WI38 (cell line): ENCODE measurements around the gene RERG.

Experiments
- H3K4me3 ChIP-seq: 2 replicates; pipeline ENCODE4 v1.5.1; 2011; ENCODE audit warnings: low read depth, mild to moderate bottlenecking, control low read depth, low read length
- TF ChIP-seq, protein P1 (sequence below): IDR thresholded peaks from 2 replicates; pipeline ENCODE4 v1.5.1; 2012; ENCODE audit warnings: low read depth, mild to moderate bottlenecking, control low read depth, low read length

Gene RERG

DNA sequence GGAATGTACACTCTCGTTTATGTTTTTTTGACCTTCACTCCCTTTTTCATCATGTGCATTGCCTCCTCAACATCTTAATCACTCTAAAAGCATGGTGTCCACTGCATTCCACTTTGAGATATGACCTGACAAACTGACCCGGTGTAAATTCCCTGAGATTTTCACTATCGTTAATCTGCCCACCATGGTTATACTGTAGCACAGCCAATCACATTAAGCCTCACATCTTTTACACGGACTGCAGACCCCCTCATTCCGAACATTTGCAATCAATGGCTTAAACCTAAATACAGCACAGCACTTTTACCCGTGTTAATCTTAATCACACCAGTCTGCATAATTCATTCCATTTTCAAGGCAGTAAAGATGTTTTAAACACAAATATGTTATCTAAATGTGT is 2.4 kb downstream of the RERG start:
- no peak overlapping the region for H3K4me3 ChIP-seq
- TF ChIP-seq, protein P1, sequence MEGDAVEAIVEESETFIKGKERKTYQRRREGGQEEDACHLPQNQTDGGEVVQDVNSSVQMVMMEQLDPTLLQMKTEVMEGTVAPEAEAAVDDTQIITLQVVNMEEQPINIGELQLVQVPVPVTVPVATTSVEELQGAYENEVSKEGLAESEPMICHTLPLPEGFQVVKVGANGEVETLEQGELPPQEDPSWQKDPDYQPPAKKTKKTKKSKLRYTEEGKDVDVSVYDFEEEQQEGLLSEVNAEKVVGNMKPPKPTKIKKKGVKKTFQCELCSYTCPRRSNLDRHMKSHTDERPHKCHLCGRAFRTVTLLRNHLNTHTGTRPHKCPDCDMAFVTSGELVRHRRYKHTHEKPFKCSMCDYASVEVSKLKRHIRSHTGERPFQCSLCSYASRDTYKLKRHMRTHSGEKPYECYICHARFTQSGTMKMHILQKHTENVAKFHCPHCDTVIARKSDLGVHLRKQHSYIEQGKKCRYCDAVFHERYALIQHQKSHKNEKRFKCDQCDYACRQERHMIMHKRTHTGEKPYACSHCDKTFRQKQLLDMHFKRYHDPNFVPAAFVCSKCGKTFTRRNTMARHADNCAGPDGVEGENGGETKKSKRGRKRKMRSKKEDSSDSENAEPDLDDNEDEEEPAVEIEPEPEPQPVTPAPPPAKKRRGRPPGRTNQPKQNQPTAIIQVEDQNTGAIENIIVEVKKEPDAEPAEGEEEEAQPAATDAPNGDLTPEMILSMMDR = no peak

DNA sequence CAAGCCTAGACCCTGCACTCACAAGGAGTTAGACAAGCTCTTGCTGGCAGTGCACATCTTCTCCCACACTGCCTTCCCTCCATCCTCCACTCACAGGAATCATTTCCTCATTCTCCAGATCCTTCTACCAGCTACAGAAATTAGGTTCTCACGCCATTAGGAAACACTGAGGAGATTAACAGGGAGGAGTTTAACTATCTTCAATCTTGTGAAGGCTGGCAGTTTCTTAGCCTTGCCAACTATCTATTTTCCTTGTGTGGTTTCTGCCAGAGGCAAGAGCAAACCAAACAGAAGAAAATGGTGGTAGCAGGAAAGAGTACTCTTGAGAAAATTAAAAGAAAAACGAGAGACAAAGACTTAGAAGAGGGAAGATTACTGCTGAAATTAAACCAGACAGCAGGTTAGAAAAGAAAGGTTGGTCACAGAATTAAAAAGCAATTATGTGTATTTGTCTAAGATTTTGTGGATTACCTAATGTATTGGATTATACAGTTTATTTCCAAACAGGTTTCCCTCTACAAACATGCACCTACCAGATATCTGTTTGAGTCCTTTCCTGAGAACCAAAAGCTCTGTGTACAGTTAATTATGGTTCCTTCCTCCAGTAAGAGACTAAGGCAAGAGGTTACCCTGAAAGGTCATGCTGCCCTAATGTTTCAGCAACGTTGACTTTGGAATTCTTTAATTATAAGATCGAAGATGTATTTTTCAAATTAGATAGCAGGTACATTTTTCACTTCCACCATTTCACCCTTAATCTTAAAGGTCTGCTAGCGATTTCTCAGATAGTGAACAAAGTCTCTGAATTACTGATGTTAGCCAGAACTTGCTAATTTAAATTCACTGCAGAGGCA is 5.0 kb downstream of the RERG start:
- TF ChIP-seq, protein P1 = no peak

DNA sequence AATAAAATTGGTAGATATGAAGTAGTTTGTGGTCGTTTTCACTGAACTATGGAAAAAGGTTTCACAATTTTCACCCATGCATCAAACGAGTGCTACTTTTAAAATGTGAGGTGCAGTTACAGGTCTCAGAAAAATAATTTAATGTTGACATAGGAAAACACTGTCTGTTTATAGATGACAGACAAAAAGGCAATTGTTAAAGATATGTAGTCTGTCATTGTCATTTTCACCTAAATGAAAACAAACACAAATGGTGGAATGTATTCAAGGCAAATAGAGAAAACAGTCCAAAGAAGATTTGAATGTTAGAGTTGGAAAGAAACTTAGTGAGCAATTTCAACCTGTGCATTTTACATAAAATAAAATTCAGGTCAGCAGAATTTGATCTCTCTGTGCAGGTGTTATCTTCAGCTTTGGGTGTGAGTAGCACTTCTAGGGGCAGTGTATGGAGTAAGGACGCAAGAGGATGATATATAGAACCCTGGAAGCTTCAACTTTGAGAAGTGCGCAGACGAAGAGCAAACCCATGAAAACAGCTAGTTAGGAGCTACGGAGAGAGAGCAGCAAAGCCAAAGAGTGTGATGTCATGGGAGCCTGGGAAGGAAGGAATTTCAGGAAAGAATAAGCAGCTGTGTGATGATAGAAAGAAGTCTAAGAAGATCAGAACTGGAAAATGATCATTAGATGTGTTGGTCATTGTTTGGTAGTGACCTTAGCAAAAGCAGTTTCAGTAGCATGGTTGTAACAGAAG is 6.2 kb downstream of the RERG start:
- TF ChIP-seq, protein P1 = no peak
- no peak overlapping the region for H3K4me3 ChIP-seq

More for the DNA sequence above, 5.0 kb downstream of the RERG start:
- no peak overlapping the region for H3K4me3 ChIP-seq

DNA sequence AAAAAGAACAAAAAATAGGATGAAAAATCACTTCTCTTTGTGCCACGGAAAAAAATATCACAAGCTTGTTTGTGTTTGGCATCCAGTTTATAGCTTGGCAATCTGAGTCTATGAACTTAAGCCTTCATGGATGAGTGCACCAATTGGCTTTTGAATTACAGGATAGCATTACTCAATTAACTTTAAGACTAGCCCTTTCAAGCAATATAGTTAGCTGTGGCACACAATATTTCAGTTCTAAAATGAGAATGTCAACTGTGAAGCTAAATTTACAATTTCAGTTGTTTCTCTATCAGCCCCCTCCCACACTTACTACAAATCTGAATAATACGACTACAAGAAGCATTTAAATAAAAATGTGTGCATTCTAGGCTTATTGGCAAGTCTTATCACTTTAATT is 8.3 kb downstream of the RERG start:
- H3K4me3 ChIP-seq = no peak overlapping the region
- TF ChIP-seq, protein P1 = no peak

DNA sequence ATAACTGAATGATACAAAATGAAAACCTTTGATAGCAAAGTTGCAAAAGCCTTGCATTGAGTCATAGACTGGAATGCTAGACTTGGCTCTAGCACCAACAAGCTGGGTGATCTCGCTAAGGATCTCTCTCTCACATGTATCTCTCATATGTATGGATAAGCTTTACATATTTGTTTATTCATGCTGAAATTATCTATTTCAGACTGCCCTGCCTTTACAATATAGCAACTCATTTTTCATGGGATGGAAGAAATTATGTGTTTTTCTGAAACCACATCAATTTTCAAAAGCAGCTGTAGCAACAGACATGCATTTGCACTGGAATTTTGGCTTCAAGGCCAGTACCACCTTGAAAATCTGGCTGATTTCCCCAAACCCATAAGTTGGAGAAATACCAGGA is 11.4 kb downstream of the RERG start:
- TF ChIP-seq, protein P1 = no peak
- no peak overlapping the region for H3K4me3 ChIP-seq

DNA sequence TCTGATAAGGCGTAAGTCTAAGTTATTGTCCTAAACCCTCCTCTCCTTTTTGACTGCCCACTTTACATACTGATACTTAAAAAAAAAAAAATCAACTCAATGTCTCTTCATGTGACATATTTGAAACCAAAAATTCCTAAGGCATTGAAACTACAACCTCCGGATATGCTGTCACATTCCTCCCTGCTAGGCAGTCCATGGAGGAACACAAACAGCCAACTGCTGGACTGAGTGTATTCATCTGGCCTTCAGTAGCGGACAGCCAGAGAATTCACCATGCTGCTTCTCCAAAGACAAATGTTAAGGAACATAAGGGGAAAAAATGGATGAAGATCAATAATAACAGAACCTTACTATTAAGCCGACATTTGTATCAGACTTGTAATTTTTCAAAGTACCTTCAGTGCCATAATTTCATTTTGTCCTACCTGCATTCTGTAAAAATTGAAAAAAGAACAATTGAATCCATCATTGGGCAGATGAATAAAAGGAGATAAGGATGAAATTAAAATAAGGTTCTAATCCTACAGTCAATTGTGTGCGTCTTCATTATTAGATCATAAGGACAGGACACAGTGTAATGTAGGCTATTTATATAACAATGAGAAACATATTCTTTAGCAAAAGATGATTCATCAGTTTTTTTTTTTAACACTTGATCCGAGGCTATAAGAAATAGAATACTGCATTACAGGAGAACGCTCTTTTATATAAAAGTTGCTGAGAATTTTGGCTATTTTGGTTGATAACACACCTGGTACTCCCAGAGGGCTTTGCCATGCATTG is 12.2 kb downstream of the RERG start:
- H3K4me3 ChIP-seq = no peak overlapping the region
- TF ChIP-seq, protein P1 = no peak
